ENCODE data around the gene ZNF429. TPM values are rescaled to one million over a fixed set of nuclear protein-coding genes. Genes with fewer than 3 reads are reported as not detected.

The ZNF429 gene
- total and polyA plus RNA-seq, 2 of the 4 experiments (the other 2 are of a cell fraction), result 4.3 to 6.4 TPM

- Histone ChIP-seq H3K9me1 (ENCODE audit: insufficient read depth, low read length) (no peaks in the 10 kb centered on the region), H2AK9ac (replicated peaks; ENCODE audit: low read depth, low read length, poor library complexity) (no peak overlapping the region), H3K27ac (ENCODE audit: insufficient read depth, low read length) (no peak overlapping the region), H2AK5ac (ENCODE audit: low read depth, low read length) (no peak overlapping the region), H4K91ac (ENCODE audit: insufficient read depth, low read depth, low read length) (no peak overlapping the region), H2AFZ (replicated peaks; ENCODE audit: low read length, poor library complexity) (no peak overlapping the region), H3K9me3 (ENCODE audit: control insufficient read depth, insufficient read depth, low read length) (peaks cover 38% of the 10 kb centered on the region), H3K4ac (ENCODE audit: low read depth, low read length) (no peak overlapping the region), H3K18ac (ENCODE audit: low read depth, low read length) (no peak overlapping the region), H3K14ac (replicated peaks; ENCODE audit: low read depth, low read length) (no peak overlapping the region), H3K79me1 (ENCODE audit: low read depth in 1 of 2, low read length in 2 of 2) (no peaks in the 10 kb centered on the region; a peak in 2 of 4 replicates), H3K4me1 (ENCODE audit: control insufficient read depth, insufficient read depth, low read length) (no peaks in the 10 kb centered on the region), H2BK120ac (ENCODE audit: low read depth, low read length) (no peak overlapping the region), H3K4me2 (ENCODE audit: low read depth, low read length) (no peak overlapping the region), H4K20me1 (ENCODE audit: insufficient read depth, low read length) (no peaks in the 10 kb centered on the region), H3K9ac (ENCODE audit: low read depth, low read length) (no peak overlapping the region), H2BK5ac (ENCODE audit: low read depth, low read length, poor library complexity, severe bottlenecking) (no peak overlapping the region), H3K27me3 (ENCODE audit: control insufficient read depth, insufficient read depth, low read length) (no peaks in the 10 kb centered on the region), H3K36me3 (ENCODE audit: control insufficient read depth, insufficient read depth, low read length) (peaks cover 20% of the 10 kb centered on the region), H4K8ac (ENCODE audit: low read depth in 2 of 2, low read length in 2 of 2) (no peak overlapping the region), H3K56ac (ENCODE audit: extremely low read depth, insufficient read depth, low read length) (no peak overlapping the region), H2BK15ac (ENCODE audit: low read depth, low read length) (no peak overlapping the region), H3K4me3 (ENCODE audit: insufficient read depth, low read depth, low read length) (no peak overlapping the region), H4K5ac (ENCODE audit: low read depth, low read length) (no peak overlapping the region), H3K23ac (ENCODE audit: low read depth, low read length) (no peak overlapping the region), H2BK20ac (ENCODE audit: low read depth, low read length) (no peak overlapping the region)
- TF ChIP-seq ELK1 (IDR thresholded peaks at IDR 0.05; ENCODE audit: borderline replicate concordance, low read depth, low read length) (no peak), RFX5 (IDR thresholded peaks at IDR 0.05; ENCODE audit: low read depth, low read length) (no peak), MAFK (IDR thresholded peaks at IDR 0.05; ENCODE audit: low read depth, low read length) (no peak), USF2 (IDR thresholded peaks at IDR 0.05; ENCODE audit: low read depth, low read length) (no peak), RAD21 (IDR thresholded peaks at IDR 0.05; ENCODE audit: low read length) (no peak), SMC3 (IDR thresholded peaks at IDR 0.05; ENCODE audit: low read depth, low read length) (no peak), NFE2L2 (IDR thresholded peaks at IDR 0.05; ENCODE audit: low read depth, low read length) (no peak), MAZ (IDR thresholded peaks at IDR 0.05; ENCODE audit: borderline replicate concordance, low read depth, low read length) (no peak), RCOR1 (IDR thresholded peaks at IDR 0.05; ENCODE audit: insufficient replicate concordance, low read length) (no peak), BHLHE40 (IDR thresholded peaks at IDR 0.05; ENCODE audit: low read depth, low read length) (no peak), CHD1 (IDR thresholded peaks at IDR 0.05; ENCODE audit: low read depth, low read length) (no peak), POLR2A (IDR thresholded peaks at IDR 0.05; ENCODE audit: low read depth, low read length) (no peak), MXI1 (IDR thresholded peaks at IDR 0.05; ENCODE audit: borderline replicate concordance, low read depth, low read length) (no peak), FOS (IDR thresholded peaks at IDR 0.05; ENCODE audit: low read depth, low read length) (no peak)
- CTCF ChIA-PET, result no interaction called here
- POLR2A ChIA-PET (ENCODE audit: unreplicated experiment), result no interaction called here
- in situ Hi-C loops (cut with MboI; ENCODE audit: low sequenced_read_pairs) (no loop called here), intact Hi-C loops (cut with micrococcal nuclease) (no loop called here), dilution Hi-C loops (cut with HindIII; ENCODE audit: low sequenced_read_pairs, unreplicated experiment) (no loop called here)
- DNase-seq (no peak), ATAC-seq (ENCODE audit: low read depth) (no peak)
- BruUV-seq (replicated peaks), result no TSS peak
- no CpG with 5 or more reads among the region's 2 CpGs for WGBS, 2 experiments (ENCODE audit: extremely low coverage in 2 of 2, insufficient read length in 1 of 2)
Observed at GRCh38 chr19:21519488-21519887, 14.1 kb downstream of the ZNF429 start.
